Stimulated activated CD8-positive, alpha-beta memory T cell treated with anti-CD3 and anti-CD28 coated beads, Interleukin-2, amount 100 ng/mL, for 48 hours (primary cell): ENCODE data around the gene HYAL2.
A peak's percentile ranks its signal among the peaks of the same experiment; 100 is the strongest.

Experiments used
- DNase-seq, 2 donors: peaks; one replicate each; pipeline ENCODE4 v3.0.0-alpha.2; 2020; ENCODE audit warnings: low read depth in 2 of 2

The HYAL2 gene

GRCh38 chr3:50350527-50351322 is 28.2 kb upstream of the HYAL2 start, which contains the start of the genes CYB561D2 and NPRL2:
Gene CYB561D2, plus strand, starts transcription at chr3:50350862. Its CDS starts 572 bp downstream, at chr3:50351434.
Gene NPRL2, minus strand, starts transcription at chr3:50350775. Its CDS starts 123 bp downstream, at chr3:50350652.
- peak; percentile 99 for DNase-seq

- DNase-seq: no peak
Measured at GRCh38 chr3:50350213-50350526, 27.6 kb upstream of the HYAL2 start.

DNA sequence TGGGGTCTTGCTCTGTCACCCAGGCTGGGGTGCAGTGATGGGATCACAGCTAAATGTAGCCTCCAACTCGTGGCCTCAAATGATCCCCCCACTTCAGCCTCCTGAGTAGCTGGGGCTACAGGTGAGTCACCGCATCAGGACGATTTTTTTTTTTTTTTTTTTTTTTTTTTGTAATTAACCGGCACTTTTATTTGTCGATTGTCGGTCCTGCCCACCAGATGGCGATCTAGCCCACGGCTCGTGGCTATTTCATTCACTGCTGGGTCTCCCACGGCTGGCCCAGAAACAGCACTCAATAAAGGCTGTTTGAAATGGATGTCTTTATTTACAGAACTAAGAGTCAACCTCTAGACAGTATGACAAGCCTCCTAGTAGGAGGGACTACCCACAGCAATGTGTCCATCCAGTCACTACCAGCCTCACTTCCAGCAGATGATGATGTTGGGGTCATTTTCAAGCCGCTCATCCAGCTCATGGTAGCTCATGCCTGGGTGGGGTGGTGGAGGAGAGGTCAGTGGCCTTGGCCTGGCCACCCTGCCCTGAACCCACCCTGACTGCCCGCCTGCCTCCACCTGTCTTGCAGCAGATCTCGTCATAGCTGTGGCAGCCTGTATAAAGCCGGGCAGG is 24.8 kb upstream of the HYAL2 start:
- DNase-seq: peak; percentile 53 to 56

GRCh38 chr3:50345586-50346234 is 23.2 kb upstream of the HYAL2 start, which contains the start of gene ZMYND10:
Gene ZMYND10, minus strand, starts transcription at chr3:50345732. Its CDS starts 153 bp downstream, at chr3:50345579.
- DNase-seq: peak; percentile 66 to 68

- no peak for DNase-seq
Measured at GRCh38 chr3:50345008-50345407, 22.5 kb upstream of the HYAL2 start.

GRCh38 chr3:50342813-50343633 is 20.5 kb upstream of the HYAL2 start:
- no peak for DNase-seq

DNA sequence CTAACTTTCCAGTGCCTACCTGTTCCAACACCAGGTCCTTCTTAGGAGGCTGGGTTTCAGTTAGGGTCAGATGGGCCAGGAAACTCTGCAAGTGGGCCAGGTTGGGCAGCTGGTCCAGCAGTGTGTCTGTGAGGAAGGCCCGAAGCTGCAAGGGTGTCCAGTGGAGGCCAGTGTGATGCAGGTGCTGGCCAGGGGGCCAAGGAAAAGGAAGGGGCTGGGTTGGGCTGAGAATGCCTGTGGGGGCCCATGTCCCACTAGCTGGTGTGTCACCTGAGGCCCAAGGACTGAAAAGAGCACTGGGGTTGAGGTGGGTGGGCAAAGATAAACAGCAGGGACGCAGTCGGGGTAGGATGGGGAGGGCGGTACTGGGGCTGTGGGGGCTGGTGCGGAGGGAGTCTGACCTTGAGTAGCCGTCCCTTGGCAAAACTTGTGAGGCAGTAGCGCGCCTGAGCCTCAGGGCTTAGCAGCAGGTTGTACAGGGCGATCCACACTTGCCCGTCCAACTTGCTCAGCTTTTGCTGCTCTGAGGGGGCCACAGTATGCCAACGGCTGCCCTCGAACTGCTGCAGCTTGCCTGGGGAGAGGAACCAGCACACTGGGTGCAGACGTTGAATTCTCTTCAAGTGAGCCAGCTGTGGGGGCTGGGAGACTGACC is 19.6 kb upstream of the HYAL2 start:
- no peak for DNase-seq

GRCh38 chr3:50341537-50341936 is 19.0 kb upstream of the HYAL2 start:
- no peak for DNase-seq

DNA sequence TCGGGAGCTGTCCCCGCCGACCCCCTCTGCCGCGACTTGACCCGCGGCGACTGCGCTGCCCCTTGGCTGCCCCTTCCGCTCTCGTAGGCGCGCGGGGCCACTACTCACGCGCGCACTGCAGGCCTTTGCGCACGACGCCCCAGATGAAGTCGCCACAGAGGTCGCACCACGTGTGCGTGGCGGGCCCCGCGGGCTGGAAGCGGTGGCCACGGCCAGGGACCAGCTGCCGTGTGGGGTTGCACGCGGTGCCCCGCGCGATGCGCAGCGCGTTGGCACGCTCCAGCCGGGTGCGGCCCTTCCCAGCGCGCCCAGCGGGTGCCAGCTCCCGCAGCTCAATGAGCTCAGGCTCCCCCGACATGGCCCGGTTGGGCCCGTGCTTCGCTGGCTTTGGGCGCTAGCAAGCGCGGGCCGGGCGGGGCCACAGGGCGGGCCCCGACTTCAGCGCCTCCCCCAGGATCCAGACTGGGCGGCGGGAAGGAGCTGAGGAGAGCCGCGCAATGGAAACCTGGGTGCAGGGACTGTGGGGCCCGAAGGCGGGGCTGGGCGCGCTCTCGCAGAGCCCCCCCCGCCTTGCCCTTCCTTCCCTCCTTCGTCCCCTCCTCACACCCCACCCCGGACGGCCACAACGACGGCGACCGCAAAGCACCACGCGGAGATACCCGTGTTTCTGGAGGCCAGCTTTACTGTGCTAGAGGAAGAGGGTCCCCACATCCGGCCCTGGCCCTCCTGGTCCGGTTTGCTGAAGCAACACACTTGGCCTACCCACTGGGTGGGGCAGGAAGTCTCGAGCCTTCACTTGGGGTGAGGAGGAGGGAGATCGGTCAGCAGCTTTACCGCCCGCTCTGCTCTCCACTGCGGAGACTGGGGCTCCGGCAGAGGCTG is 18.1 kb upstream of the HYAL2 start, which contains the start of gene RASSF1:
RASSF1 (minus strand) TSS at position 389 of the 882 bp plus-strand sequence; CDS start at position 358, 31 bp downstream.
- DNase-seq: peak; percentile 66 to 77

DNA sequence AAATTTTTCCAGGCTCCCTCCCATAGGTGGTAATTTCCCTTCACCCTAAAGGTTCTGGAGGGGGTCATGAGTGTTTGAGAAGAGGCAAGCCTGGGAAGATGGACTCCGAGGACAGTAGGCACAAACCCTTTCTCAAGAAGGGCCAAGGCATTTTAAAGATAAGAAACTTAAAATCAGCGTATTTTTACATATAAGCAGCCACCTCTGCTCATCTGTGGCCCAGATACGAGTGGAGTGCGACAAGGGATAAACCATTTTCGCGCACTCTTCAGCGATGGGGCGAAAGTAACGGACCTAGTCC is 17.6 kb upstream of the HYAL2 start:
- no peak for DNase-seq

DNA sequence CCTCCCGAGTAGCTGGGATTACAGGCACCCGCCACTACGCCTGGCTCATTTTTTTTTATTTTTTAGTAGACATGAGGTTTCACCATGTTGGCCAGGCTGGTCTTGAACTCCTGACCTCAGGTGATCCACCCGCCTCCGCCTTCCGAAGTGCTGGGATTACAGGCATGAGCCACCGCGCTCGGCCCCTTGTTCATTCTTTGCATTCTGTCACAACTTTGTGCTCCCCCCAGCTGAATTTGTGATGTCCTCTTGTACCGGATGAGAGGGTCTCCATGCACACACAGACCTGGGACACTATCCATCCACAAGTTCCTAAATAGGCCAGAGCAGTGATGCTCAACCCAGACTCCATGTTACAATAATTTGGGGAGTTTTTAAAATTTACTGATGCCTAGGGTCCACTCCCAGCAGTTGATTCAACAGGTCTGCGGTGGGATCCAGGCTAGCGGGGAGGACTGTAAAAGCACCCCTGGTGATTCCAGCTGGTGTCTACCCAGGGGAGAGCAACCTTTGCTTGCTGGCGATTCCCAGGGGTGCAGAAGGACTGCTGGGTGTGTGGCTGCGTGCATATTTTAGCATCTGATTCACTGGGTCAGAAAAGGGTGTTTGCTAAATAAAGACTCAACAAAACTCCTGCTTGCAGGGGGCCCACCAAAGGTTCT is 17.1 kb upstream of the HYAL2 start:
- no peak for DNase-seq

DNA sequence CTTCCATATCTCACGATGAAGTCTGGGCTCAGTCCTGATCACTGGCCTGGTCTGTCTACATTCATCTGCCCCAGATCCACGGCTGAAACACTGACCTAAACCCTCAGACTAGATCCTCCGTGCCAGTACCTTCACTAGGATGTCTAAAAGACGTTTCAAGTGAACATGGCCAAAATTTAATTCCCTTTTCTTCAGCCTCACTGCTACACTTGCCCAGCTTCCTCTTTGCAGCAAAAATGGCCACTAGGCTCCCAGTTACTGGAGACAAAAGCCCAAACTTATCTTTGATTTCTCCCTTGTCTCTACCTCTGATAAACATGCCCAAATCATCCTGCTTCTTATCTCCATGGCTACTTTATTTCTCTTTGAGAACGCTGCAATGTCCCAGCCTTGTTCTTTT is 16.4 kb upstream of the HYAL2 start:
- DNase-seq: no peak

GRCh38 chr3:50337175-50337861 is 14.8 kb upstream of the HYAL2 start:
- DNase-seq: peak; percentile 96

DNA sequence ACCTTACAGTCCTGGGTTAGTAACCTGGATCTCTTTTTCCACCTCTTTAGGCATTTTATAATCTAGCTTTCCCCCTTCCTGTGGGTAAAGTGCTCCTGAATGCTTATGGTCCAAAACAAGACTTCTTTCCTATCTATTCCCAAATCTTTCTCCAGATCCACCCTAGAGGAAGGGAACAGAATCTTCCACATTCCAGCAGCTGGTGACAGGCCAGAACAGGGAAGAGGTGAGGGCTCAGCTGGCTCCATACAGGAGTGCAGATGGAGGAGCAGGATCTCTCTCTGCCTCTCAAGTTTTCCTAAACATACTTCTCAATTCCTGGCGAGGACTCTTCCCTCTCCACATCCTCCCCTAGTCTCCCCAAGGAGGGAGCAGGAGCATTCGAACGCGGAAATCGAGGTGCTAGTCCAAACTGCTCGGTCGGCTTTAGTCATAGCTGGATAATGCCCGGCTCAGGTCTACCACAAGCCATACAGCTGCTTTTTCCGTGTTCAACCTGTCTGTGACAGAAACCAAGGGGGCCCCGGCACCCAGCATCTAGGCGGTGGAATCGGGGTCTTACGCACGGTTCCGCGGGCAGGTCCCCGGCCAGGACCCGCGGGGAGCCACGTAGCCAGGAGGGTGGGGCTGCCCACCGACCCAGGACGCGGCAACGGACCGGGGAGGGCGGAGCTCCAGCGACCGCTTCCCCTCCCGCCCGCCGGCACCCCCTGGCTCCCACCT is 14.1 kb upstream of the HYAL2 start:
- DNase-seq: no peak

- no peak for DNase-seq
Measured at GRCh38 chr3:50334339-50335075, 12.0 kb upstream of the HYAL2 start.

DNA sequence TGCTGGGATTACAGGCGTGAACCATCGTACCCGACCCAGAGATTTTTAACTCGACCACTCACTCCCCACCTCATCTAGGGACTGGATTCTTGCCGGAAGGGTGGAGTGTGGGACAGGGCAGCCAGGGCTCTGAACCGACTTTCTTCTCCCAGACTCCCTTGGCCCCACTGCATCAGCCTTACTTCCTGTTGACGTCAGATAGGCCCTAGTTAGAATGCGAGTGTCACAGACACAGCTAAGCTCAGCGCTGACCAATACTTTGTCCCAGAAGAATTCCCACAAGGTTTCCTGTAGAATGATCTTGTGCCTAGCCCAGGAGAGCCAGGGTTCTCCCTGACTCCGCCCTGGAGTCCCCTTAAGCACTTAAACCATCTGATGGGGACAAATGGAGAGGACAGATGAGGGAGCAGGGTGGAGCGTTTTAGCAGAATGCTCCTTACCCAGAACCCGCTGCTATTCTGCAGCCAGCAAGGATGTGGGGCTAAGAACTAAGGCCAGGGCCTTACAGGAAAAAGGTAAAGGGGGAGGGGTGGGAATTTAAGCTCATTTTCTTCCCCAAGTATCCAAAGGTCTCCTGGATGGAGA is 11.3 kb upstream of the HYAL2 start:
- no peak for DNase-seq

DNA sequence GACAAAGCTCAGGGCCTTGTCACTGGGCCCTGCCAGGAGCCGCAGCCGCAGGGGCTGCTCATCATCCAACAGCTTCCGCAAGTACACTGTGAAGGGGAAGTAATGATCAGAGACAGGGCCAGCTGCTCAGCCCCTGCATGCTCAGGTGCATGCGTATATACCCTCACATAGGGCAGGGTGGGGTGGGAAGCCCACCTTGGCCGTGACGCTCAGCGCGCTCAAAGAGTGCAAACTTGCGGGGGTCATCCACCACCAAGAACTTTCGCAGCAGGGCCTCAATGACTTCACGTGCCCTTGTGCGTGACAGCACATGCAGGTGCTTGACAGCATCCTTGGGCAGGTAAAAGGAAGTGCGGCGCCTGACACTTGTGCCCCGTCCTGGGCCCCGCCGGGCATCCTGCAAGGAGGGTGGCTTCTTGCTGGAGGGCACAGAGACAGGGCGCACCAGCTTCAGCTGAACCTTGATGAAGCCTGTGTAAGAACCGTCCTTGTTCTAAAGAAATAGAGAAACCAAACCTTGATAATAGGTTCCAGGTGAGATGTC is 8.9 kb upstream of the HYAL2 start:
- no peak for DNase-seq
